ENCODE results near the gene ZBTB25. TPM values are rescaled to one million over a fixed set of nuclear protein-coding genes. Genes with fewer than 3 reads are reported as not detected.
"Not testable (repeated sequence)": the region's sequence is repeated elsewhere in the genome, so short reads cannot be mapped to it uniquely, and the experiment has no call there.

The ZBTB25 gene
- total RNA-seq, 1 donor from 2014 or later: 24.9 TPM

GRCh38 chr14:64536488-64537245 is 33.0 kb upstream of the ZBTB25 start:
- H3K27me3 Mint-ChIP-seq (ENCODE audit: low read depth): peaks cover 14% of the 10 kb centered on the region
- peaks cover 8% of the 10 kb centered on the region for H3K9me3 Mint-ChIP-seq
- peaks cover 14% of the 10 kb centered on the region for H3K4me1 Mint-ChIP-seq (ENCODE audit: low read depth)
- intact Hi-C loops (cut with micrococcal nuclease): no loop called here
- H3K4me3 Mint-ChIP-seq (ENCODE audit: low read depth): no peak overlapping the region
- no peak for DNase-seq (ENCODE audit: low spot score)
- peaks cover 13% of the 10 kb centered on the region for H3K36me3 Mint-ChIP-seq (ENCODE audit: low read depth)
- no peak overlapping the region for H3K27ac Mint-ChIP-seq

- no peaks in the 10 kb centered on the region for H3K9me3 Mint-ChIP-seq
- peaks cover 25% of the 10 kb centered on the region for H3K36me3 Mint-ChIP-seq (ENCODE audit: low read depth)
- no peak overlapping the region for H3K27ac Mint-ChIP-seq
- intact Hi-C loops (cut with micrococcal nuclease): no loop called here
- peaks cover 11% of the 10 kb centered on the region for H3K4me1 Mint-ChIP-seq (ENCODE audit: low read depth)
- DNase-seq (ENCODE audit: low spot score): no peak
- no peak overlapping the region for H3K4me3 Mint-ChIP-seq (ENCODE audit: low read depth)
- no peaks in the 10 kb centered on the region for H3K27me3 Mint-ChIP-seq (ENCODE audit: low read depth)
Measured at GRCh38 chr14:64531567-64531966, 27.9 kb upstream of the ZBTB25 start.

- Mint-ChIP-seq H3K4me1 (ENCODE audit: low read depth) (peaks cover 14% of the 10 kb centered on the region), H3K9me3 (no peaks in the 10 kb centered on the region), H3K36me3 (ENCODE audit: low read depth) (peaks cover 41% of the 10 kb centered on the region), H3K4me3 (ENCODE audit: low read depth) (no peak overlapping the region), H3K27me3 (ENCODE audit: low read depth) (no peaks in the 10 kb centered on the region), H3K27ac (no peak overlapping the region)
- intact Hi-C loops (cut with micrococcal nuclease): no loop called here
- DNase-seq (ENCODE audit: low spot score): no peak
Measured at GRCh38 chr14:64525354-64525753, 21.7 kb upstream of the ZBTB25 start.

- DNase-seq (ENCODE audit: low spot score): no peak
- H3K27ac Mint-ChIP-seq: no peak overlapping the region
- intact Hi-C loops (cut with micrococcal nuclease): loop anchor here (2.0 kb wide), 1 partner anchor 18 kb away; the partner anchor contains the start of gene HSPA2
- no peak overlapping the region for H3K4me3 Mint-ChIP-seq (ENCODE audit: low read depth)
- H3K4me1 Mint-ChIP-seq (ENCODE audit: low read depth): peaks cover 11% of the 10 kb centered on the region
- peaks cover 32% of the 10 kb centered on the region for H3K36me3 Mint-ChIP-seq (ENCODE audit: low read depth)
- H3K9me3 Mint-ChIP-seq: no peaks in the 10 kb centered on the region
- no peaks in the 10 kb centered on the region for H3K27me3 Mint-ChIP-seq (ENCODE audit: low read depth)
Measured at GRCh38 chr14:64522591-64523355, 19.1 kb upstream of the ZBTB25 start.

GRCh38 chr14:64520699-64521098 is 17.1 kb upstream of the ZBTB25 start:
- Mint-ChIP-seq H3K36me3 (ENCODE audit: low read depth) (peaks cover 19% of the 10 kb centered on the region), H3K27ac (no peak overlapping the region), H3K4me3 (ENCODE audit: low read depth) (no peak overlapping the region), H3K27me3 (ENCODE audit: low read depth) (no peaks in the 10 kb centered on the region), H3K9me3 (no peaks in the 10 kb centered on the region), H3K4me1 (ENCODE audit: low read depth) (peaks cover 14% of the 10 kb centered on the region)
- intact Hi-C loops (cut with micrococcal nuclease): no loop called here
- no peak for DNase-seq (ENCODE audit: low spot score)

- H3K27me3 Mint-ChIP-seq (ENCODE audit: low read depth): no peaks in the 10 kb centered on the region
- H3K9me3 Mint-ChIP-seq: no peaks in the 10 kb centered on the region
- intact Hi-C loops (cut with micrococcal nuclease): no loop called here
- no peak for DNase-seq (ENCODE audit: low spot score)
- H3K36me3 Mint-ChIP-seq (ENCODE audit: low read depth): peaks cover 20% of the 10 kb centered on the region
- H3K4me3 Mint-ChIP-seq (ENCODE audit: low read depth): no peak overlapping the region
- H3K27ac Mint-ChIP-seq: no peak overlapping the region
- peaks cover 22% of the 10 kb centered on the region for H3K4me1 Mint-ChIP-seq (ENCODE audit: low read depth)
Measured at GRCh38 chr14:64518229-64518628, 14.6 kb upstream of the ZBTB25 start.

GRCh38 chr14:64517667-64518066 is 14.0 kb upstream of the ZBTB25 start:
- H3K27ac Mint-ChIP-seq; DNase-seq (ENCODE audit: low spot score); intact Hi-C loops (cut with micrococcal nuclease); H3K9me3 Mint-ChIP-seq; H3K27me3 Mint-ChIP-seq (ENCODE audit: low read depth); H3K4me3 Mint-ChIP-seq (ENCODE audit: low read depth): not testable (repeated sequence)
- Mint-ChIP-seq H3K4me1 (ENCODE audit: low read depth) (peaks cover 24% of the 10 kb centered on the region), H3K36me3 (ENCODE audit: low read depth) (peaks cover 20% of the 10 kb centered on the region)

GRCh38 chr14:64516969-64517368 is 13.3 kb upstream of the ZBTB25 start:
- DNase-seq (ENCODE audit: low spot score): no peak
- Mint-ChIP-seq H3K4me1 (ENCODE audit: low read depth) (peaks cover 24% of the 10 kb centered on the region), H3K36me3 (ENCODE audit: low read depth) (peaks cover 20% of the 10 kb centered on the region), H3K27ac (no peak overlapping the region), H3K27me3 (ENCODE audit: low read depth) (no peaks in the 10 kb centered on the region), H3K4me3 (ENCODE audit: low read depth) (no peak overlapping the region), H3K9me3 (no peaks in the 10 kb centered on the region)
- intact Hi-C loops (cut with micrococcal nuclease): no loop called here

- H3K36me3 Mint-ChIP-seq (ENCODE audit: low read depth): peaks cover 19% of the 10 kb centered on the region
Measured at GRCh38 chr14:64515053-64515452, 11.4 kb upstream of the ZBTB25 start.

GRCh38 chr14:64513271-64513670 is 9.6 kb upstream of the ZBTB25 start:
- Mint-ChIP-seq H3K27ac (no peak overlapping the region), H3K4me3 (ENCODE audit: low read depth) (no peak overlapping the region), H3K36me3 (ENCODE audit: low read depth) (peaks cover 26% of the 10 kb centered on the region), H3K4me1 (ENCODE audit: low read depth) (peaks cover 50% of the 10 kb centered on the region), H3K9me3 (no peaks in the 10 kb centered on the region), H3K27me3 (ENCODE audit: low read depth) (no peaks in the 10 kb centered on the region)
- intact Hi-C loops (cut with micrococcal nuclease): no loop called here
- DNase-seq (ENCODE audit: low spot score): no peak

More at GRCh38 chr14:64515053-64515452, 11.4 kb upstream of the ZBTB25 start:
- no peak overlapping the region for H3K4me3 Mint-ChIP-seq (ENCODE audit: low read depth)
- H3K9me3 Mint-ChIP-seq: no peaks in the 10 kb centered on the region
- peaks cover 37% of the 10 kb centered on the region for H3K4me1 Mint-ChIP-seq (ENCODE audit: low read depth)
- no peak for DNase-seq (ENCODE audit: low spot score)
- H3K27me3 Mint-ChIP-seq (ENCODE audit: low read depth): no peaks in the 10 kb centered on the region
- intact Hi-C loops (cut with micrococcal nuclease): no loop called here
- H3K27ac Mint-ChIP-seq: no peak overlapping the region

- peaks cover 60% of the 10 kb centered on the region for H3K4me1 Mint-ChIP-seq (ENCODE audit: low read depth)
- no peaks in the 10 kb centered on the region for H3K9me3 Mint-ChIP-seq
- DNase-seq (ENCODE audit: low spot score): peak; percentile 51
- H3K27ac Mint-ChIP-seq: peak overlapping the region; percentile 75
- peaks cover 38% of the 10 kb centered on the region for H3K36me3 Mint-ChIP-seq (ENCODE audit: low read depth)
- no peaks in the 10 kb centered on the region for H3K27me3 Mint-ChIP-seq (ENCODE audit: low read depth)
- H3K4me3 Mint-ChIP-seq (ENCODE audit: low read depth): peak overlapping the region; percentile 59
- intact Hi-C loops (cut with micrococcal nuclease): loop anchor here (1.0 to 2.0 kb wide), 3 partner anchors 8 to 167 kb away; partner anchors contain the start of gene ZBTB25
Measured at GRCh38 chr14:64510825-64511671, 7.4 kb upstream of the ZBTB25 start.

- intact Hi-C loops (cut with micrococcal nuclease): loop anchor here (5.0 to 10.0 kb wide), 4 partner anchors 126 to 1034 kb away; partner anchors contain the start of genes MAX and SYNE2
- Mint-ChIP-seq H3K9me3 (no peaks in the 10 kb centered on the region), H3K36me3 (ENCODE audit: low read depth) (peaks cover 43% of the 10 kb centered on the region), H3K27me3 (ENCODE audit: low read depth) (no peaks in the 10 kb centered on the region), H3K4me1 (ENCODE audit: low read depth) (peaks cover 57% of the 10 kb centered on the region), H3K27ac (peak overlapping the region; percentile 97), H3K4me3 (ENCODE audit: low read depth) (peak overlapping the region; percentile 40)
- no peak for DNase-seq (ENCODE audit: low spot score)
Measured at GRCh38 chr14:64509036-64509435, 5.4 kb upstream of the ZBTB25 start.

All from activated T-helper 2 cell treated with anti-CD3 and anti-CD28 coated beads, Interferon-gamma antibody, Interleukin-2, Interleukin-4, amounts not matched to agents 10 μg/mL and 5 μg/mL and 100 μg/mL, durations not matched to agents 14 hours and 24 hours and 36 hours (primary cell).